Fibroblast of skin of right biceps (primary cell): ENCODE results near the gene KIF1A.
"Not testable (repeated sequence)": the region's sequence is repeated elsewhere in the genome, so short reads cannot be mapped to it uniquely, and the experiment has no call there.

Experiments
- DNase-seq: peaks from one replicate; pipeline ENCODE4 v3.0.0-alpha.2; 2013

KIF1A gene

GRCh38 chr2:240680185-240680584 is 139.8 kb downstream of the KIF1A start:
- not testable (repeated sequence) for DNase-seq

GRCh38 chr2:240678909-240679308 is 141.1 kb downstream of the KIF1A start:
- not testable (repeated sequence) for DNase-seq

- not testable (repeated sequence) for DNase-seq
These were observed 142.0 kb downstream of the KIF1A start for GRCh38 chr2:240678043-240678442.

- DNase-seq = not testable (repeated sequence)
These were observed 144.7 kb downstream of the KIF1A start for GRCh38 chr2:240675345-240675744.

GRCh38 chr2:240674461-240675184 is 145.4 kb downstream of the KIF1A start:
- not testable (repeated sequence) for DNase-seq

- DNase-seq = no peak
These were observed 147.3 kb downstream of the KIF1A start for GRCh38 chr2:240672701-240673190.

- no peak for DNase-seq
These were observed 147.8 kb downstream of the KIF1A start for GRCh38 chr2:240672076-240672700.

GRCh38 chr2:240670950-240671349 is 149.1 kb downstream of the KIF1A start:
- no peak for DNase-seq

- DNase-seq = no peak
These were observed 149.6 kb downstream of the KIF1A start for GRCh38 chr2:240670402-240670801.

GRCh38 chr2:240664622-240665021 is 155.4 kb downstream of the KIF1A start:
- no peak for DNase-seq
